SHP77 (cell line): ENCODE results near the gene DNAJC4.
"Not testable (repeated sequence)": the region's sequence is repeated elsewhere in the genome, so short reads cannot be mapped to it uniquely, and the experiment has no call there.

Experiments
- DNase-seq, 2 experiments: peaks; one replicate each; lab custom pipeline; 2025; lab: John Stamatoyannopoulos, UW

The DNAJC4 gene

DNA sequence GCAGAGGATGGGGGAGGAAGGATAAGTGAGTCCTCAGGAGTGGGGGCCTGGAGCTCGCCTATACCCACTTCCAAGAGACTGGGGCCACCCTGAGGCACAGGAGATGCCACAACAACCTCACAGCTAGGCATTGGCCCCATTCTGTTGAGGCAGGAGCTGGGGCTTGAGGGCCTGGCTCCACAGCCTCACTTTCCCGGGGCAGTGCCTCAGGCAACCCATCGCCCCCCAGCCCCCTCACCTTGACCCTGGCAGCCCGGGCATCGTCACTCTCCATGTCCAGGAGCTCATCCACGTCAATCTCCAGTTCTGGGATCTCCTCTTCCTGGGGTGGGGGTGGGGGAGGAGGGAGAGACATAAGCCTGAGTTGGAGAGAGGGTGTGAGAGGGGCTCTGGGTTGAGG lies 14.6 kb downstream of the DNAJC4 start:
- no peak for DNase-seq

DNA sequence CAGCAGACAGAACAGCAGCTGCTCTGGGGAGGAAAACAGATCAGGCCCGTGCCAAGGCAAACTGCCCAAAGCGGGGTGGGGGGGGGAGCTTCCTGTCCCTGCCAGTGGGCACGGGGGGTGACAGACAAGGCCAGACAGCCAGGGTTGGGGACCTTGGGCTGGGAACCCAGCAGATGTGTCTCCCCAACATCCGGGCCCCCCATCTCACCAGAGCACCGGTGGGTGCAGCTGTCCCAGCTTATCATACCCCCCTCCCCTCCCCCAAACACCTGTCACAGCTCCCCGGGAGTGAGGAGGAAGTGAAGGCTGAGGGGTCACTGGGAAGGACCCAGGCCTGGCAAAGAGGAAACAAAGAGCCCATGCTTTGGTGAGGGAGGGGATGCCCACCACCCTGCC lies 15.1 kb downstream of the DNAJC4 start:
- DNase-seq, result no peak

DNA sequence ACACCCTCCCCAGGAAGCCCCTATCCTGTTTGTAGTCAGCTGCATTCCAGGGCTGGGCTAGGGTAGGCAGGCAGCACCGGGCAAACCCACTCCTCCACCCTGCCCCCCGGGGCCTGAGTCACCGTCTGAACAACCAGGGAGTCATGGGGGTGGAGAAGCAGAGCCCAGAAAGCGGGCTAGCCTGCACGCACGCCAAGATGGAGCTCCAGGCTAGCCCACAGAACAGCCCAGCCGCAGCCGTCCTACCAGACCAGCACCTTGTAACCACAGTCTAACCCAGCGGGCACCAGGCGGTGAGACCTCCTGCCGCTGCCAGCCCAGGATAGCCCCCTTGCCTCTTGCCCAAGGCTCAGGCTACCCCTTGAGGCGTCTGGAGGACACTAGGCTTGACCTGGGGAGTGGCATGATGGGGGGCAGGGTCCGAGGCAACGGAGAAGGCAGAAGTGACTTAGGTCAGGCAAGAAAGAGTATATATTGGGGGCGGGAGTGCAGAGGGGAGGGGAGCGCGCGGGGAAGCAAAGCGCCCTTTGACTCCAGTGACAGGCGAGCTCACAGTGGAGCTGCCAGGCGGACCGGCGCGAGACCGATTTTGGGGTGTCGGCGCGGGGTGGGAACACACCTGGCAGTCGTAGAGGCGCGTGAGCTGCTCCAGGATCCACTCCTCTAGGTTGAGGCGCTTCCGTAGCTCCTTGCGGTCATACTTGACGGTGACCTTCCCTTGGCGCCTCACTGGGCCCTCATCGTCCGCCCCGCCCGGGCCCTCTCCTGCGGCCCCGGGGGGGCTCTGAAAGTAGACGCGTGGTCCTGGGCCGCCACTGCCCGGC lies 15.7 kb downstream of the DNAJC4 start:
- DNase-seq, result peak in 1 of 2 experiments; percentile 51

DNA sequence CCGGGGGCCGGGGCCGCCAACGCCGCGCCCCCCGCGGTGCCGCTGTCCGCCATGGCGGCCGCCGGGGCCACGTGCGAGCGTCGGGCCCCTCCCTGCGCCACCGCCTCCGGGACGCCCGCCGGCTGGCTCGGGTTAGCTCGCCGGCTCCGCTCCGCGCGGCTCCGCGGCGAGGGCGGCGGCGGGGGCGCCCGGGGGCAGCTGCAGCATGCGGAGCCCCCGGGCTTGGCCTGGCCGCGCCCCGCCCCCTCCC lies 16.2 kb downstream of the DNAJC4 start:
- not testable (repeated sequence) for DNase-seq

DNA sequence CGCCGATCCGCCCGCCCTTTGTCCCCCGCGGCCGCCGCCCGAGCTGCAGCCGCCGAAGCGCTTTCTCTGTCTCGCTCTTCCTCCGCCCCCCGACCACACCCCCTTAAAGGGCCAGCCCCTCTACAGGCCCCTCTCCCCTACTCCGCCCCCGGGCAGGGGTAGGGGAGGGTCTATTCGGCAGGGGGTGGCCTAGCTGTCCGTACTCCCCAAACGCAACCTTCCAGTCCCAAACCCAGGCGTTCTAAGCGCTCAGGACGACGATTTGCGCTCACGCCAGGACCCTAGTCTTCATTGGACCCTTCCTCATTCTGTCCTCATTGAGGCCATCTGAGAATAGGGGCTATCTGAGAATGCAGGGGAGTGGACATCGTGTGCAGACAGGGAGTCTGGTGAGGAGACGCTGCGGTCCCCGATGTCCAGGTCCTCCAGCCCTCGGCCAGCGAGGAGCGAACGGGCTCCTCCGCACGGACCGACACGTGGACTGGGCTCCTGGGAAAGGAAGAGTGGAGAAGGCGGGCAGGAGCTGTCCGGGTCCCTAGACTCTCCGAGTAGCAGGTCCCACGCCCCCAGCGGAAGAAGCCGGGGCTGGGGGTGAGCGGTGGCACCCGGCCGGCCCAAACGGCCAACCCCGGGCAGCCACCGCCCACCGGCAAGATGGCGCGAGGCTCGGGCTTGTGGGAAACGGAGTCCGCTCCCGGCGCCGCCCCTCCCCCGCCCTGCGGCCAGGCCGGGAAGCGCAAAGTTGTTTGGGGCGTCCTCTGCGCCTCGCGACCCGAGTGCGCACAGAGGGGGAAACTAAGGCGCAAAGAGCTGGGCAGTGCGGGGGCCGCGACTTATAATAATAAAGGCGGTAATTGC lies 16.8 kb downstream of the DNAJC4 start, which contains the start of gene PPP1R14B:
TSS of gene PPP1R14B (minus strand) at position 73 of the 858 bp plus-strand sequence. CDS start 270 bp downstream, outside the sequence.
- peak; percentile 89 to 92 for DNase-seq

DNA sequence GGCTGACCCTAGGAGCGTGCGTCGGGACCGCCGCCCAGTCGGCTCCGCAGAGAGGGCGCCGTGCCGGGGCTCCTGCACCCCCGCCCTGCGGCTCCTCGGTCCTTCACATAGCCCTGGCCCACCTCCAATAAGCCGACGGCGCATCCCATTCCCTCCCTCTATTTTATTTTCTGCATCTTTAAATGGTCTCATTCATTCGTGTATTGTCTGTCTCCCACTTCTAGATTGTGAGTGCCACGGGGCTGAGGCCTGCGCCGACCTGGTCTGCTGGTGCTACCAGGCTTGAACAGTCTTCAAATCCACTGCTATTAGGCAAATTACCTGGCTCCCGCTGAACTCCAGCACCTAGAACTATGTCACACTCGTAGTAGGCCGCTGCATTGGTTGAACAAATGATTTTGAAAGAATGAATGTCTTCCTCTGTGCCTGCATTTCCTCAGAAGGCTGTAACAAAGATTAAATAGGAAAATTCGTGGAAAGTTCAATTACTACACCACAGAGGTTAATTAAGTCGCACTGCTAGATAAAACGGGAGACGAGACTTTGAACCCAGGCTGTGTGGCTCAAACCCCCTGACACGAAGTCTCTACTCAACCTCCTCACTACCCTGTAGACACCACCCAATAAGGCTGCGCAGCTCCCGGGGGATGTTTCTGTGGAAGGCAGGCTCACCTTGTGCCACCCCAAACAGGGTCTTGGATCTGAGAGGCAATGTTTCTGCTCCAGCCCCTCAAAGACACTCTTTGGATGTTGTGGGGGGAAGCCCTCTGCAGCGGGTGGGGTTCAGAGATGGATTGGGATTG lies 17.6 kb downstream of the DNAJC4 start:
- no peak for DNase-seq

DNA sequence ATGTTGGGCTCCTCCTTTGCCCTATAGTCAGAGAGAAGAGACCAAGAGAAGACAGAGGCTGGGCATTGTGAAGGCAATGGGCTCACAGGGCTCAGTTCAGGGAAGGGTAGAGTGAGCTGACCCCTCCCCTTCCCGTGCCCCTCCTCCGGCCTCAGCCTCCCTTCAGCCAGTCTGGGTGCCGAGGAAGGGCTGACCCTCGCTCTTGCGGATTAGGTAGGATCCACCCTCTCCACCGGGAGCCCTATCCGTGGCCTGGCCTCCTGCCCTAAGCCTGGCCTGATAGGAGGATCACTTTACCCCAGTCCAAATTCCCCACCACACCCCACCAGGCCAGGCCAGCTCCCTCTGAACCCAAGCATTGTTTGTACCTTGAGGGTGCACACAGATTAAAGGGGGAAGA lies 18.2 kb downstream of the DNAJC4 start:
- DNase-seq, result no peak

DNA sequence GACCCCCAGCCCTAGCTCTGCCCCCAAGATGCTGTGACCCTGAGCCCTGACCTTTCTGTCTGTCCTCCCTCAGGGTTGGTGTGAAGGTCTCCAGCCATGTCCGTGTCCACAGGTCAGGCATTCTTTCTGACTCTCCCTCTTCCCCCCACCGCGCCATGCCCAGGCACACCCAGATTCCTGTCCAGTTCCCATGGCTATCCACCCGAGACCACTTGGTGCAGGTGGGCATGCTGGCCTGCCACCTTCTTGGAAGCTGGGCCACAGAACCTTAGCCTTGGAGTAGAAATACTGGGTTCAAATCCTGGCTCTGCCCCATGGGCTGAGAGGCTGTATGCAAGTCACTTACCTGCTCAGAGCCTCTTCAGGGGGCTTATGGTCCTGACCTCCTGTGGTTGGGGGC lies 18.7 kb downstream of the DNAJC4 start:
- no peak for DNase-seq

DNA sequence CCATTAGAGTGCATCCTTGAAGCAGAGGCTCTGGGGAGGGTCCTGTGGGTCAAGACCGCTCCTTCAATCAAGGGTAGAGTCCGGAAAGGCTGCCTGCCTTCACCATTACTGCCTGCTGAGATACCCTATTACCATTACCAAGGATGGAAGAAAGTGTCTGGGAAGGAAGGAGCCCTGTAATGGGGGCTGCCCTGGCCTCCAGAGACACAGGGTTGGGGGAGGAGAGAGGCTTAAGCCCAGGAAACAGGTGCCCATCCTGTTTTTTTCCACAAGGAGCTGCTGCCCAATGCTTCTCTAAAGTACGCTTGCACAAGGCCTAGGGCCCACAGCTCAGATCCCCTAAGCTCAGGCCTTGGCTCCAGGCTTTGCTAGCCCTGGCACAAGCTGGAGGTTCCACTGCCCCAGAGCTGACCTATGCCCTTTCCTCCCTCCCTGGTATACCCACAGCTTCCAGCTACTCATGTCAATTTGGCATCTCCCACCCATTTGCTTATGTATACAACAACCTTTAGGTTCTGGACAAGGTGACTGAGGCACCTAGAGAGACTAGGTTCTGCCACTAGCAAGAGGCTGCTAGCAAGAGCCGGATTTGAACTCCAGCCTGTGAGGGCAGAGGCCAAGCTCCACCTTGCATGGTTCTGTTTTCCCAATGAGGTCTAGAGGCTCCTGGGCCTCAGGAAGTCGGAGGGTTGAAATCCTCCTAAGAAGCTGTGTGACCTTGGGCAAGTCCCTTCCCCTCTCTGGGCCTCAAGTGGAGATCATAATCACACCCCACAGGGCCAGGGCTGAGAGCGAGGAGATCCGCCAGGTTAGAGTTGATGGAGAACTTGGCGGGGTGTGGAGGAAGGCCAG lies 19.4 kb downstream of the DNAJC4 start:
- no peak for DNase-seq

DNA sequence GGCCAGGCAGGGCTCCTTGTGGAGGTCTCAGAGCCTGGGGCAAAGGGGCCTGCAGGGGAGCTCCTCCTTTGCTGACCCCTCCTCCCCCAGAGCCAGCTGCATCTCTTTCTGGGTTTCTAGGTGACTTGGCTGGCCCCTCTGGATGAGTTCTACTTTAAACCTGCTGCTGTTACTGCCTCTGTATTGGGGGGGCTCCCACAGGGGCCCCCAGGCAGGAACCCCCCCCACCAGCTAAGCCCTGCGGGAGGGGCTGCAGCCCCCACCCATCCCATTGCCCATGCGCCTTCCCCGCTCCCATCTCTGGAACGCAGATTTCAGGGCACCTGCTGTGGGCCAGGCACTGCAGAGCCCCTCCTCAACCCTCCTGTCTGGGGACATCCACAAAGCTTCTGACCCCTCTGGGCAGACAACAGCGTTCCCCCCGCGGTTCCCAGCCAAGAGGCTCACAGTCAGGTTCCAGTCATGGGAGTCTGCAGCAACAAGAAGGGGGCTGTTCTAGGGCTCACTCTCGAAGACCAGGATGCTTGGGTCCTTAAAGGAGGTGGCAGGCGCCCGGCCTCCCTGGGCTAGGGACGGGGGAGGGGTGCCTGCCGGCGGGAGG lies 20.2 kb downstream of the DNAJC4 start:
- DNase-seq, result no peak

DNA sequence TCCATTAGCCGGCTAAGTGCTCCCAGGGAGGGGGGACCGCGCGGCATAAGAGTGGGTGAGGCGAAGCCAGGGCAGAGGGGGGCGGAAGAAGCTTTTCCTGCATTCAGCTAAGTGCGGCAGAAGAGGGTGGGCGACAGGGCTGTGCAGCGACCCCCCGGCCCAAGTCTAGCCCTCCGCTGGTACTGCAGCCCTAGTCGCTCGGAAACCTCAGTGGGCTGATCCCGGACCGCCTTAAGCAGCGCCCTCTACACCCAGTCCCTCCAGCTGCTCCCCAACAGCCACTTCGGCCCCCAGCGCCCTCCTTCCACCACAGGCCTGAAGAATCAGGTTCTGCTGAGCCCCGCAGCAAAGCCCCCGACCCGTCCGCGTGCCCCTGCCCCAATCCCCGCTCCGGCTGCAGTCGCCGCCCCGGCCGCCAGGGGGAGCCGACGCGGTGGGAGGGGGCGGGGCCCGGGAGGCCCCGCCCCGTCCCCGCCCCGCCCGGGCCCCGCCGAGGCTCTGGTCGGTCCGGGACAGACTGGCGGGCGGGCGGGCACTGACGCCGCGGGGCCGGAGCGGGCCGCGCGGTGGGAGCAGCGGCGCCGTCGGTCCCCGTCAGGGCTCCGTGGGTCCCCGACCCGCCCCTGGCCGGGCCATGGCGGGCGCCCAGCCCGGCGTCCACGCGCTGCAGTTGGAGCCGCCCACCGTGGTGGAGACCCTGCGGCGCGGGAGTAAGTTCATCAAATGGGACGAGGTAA lies 20.8 kb downstream of the DNAJC4 start, which contains the start of gene PLCB3:
TSS of gene PLCB3 (plus strand) at position 515 of the 737 bp plus-strand sequence. CDS start at position 635, 120 bp downstream.
- DNase-seq, result no peak

DNA sequence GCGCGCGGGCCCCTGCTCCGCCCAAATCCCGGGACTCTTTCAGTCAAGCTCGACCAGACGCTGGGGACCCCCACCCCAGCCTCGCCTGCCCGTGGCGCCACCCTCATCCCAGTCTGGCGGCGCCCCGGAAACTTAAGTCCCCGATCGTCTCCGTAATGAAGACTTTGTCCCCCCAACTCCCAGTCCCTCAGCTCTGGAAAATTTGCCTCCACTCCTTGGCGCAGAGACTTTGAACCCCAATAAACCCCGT lies 21.3 kb downstream of the DNAJC4 start:
- DNase-seq, result no peak

DNA sequence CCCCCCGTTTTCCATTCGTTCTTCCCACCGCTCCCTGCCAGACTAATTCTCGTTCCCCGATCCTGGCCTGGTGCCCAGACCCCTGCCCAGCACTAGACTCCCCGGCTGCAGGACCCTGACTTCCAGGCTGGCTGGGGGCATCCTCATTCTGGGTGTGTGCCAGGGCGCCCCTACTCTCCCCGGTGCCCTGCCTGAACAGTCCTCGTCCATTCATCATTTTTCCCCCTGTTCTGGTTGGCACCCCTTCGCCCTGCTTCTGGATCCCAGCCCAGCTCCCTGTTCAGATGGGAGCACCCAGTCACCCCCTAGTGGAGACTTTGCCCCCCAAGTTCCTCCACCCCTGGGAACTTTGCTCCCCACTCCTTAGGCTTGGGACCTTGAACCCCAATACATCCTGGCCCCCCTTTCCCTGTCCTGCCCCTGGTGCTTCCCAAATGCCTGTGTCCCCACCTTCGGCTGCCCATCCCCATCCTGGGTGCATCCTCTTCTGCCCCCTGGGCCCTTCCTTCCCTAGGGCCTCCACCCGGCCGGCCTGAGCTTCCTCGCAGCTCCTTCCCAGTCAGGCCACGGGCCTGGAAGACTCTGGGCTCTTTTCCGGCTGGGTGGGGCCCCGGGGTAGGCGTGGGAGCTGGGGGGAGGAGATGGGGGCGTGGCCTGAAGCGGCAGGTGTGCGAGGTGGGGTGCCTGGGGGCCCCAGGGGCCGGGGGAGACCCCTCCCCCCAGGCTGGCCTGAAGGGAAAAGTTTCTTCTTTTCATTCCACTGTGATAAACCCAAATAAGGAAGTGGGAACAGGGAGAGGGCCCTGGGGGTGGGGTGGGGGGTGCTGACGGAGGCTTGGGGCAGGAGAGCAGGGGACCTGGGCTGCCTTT lies 21.9 kb downstream of the DNAJC4 start:
- no peak for DNase-seq

DNA sequence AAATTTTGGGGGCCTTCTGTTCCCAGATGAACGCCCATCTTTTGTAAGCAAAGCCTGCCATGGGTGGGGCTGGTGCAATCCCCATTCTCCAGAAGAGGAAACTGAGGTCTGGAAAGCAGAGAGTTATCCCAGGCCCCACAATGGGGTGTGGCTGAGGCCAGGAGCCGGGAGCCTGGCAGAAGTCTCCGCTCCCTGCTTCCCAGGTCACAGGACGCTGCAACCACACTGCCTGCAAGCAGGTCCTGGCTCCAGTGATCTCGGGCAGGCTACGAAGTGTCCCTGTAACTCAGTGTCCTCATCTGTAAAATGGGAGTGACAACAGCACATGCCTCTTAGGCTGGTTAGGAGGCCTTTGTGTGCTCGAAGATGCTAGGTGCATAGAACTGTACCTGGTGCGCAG lies 22.7 kb downstream of the DNAJC4 start:
- DNase-seq, result no peak

DNA sequence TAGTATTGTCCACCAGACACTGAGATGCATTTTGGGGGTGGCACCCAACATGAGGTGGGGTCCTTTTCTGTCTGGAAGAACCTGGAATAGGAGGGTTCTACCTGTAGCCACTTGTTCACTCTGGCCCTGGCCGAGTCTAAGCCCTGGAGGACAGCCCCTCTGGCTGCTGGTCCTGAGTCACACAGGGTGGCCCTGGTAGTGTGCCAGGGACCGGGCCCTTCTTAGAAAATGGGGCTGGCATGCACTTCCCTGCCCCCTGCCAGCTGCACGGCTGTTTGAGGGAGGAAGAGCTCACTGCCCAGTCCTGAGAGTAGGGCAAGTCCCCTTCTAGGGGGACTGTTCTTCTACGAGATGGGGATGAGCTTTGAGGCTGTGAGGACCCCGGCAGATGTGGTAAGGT lies 23.1 kb downstream of the DNAJC4 start:
- DNase-seq, result no peak

DNA sequence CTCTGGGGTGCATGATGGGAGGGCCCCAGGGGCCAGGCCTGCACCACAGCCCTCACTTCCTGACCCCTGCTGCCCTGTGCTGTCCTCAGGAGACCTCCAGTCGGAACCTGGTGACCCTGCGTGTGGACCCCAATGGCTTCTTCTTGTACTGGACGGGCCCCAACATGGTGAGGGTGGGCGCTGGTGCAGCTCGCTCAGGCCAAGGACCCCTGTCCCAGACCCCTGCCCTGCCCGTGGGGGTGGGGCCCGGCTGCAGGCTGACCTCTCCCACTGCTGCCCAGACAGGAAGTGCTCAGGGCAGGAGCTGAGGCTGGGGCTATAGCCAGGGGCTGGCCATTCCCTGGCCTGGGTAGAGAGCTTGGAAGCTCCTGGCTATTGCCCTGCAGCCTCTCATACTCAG lies 24.0 kb downstream of the DNAJC4 start:
- DNase-seq, result no peak

DNA sequence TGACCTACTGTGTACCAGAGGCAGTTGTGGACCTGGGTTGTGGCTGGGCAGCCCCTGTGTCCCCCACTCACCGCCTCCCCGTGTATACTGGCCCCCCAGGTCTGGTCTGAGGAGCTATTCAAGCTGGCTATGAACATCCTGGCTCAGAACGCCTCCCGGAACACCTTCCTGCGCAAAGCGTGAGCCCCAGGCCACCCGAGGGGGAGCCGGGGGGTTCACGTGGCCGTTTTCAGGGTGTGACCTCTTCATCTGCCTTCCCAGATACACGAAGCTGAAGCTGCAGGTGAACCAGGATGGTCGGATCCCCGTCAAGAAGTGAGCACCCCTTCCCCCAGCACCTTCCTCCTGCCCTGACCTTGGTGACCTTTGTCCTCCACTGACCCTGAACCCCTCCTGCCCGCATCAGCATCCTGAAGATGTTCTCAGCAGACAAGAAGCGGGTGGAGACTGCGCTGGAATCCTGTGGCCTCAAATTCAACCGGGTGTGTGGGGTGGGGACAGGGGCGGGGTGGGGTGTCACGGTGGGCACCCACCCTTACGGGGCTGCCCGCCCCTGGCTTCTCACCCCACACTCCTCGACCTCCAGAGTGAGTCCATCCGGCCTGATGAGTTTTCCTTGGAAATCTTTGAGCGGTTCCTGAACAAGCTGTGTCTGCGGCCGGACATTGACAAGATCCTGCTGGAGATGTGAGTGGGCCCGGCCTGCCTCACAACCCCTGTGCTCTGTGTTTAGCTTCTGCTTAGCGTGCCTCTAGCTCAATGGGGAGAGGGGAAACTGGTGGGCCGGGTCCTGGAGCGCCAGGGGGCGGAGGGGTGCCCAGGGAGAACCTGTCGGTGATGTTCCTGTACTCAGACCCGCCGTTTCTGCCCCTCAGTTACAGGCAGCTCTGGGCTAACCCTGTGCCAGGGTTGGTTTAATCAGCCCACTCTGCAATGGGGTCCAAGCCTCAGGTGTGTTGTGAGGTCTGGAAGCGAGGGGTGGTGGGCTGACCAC lies 25.1 kb downstream of the DNAJC4 start:
- DNase-seq, result no peak

DNA sequence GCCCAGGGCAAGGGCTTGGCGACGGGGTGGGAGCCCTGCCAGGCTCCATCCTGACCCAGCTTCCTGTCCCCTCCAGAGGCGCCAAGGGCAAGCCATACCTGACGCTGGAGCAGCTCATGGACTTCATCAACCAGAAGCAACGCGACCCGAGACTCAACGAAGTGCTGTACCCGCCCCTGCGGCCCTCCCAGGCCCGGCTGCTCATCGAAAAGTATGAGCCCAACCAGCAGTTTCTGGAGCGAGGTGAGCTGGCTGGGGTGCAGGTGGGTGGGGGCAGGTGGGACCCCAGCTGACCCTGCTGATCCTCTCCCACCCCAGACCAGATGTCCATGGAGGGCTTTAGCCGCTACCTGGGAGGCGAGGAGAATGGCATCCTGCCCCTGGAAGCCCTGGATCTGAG lies 26.0 kb downstream of the DNAJC4 start:
- DNase-seq, result no peak
